H1 (cell line): ENCODE results near the gene CES4A.

Source experiments
- CBX5 ChIP-seq: fragments of 300-800, 300-1000 bp; sonication (generic); IDR thresholded peaks from 2 replicates; pipeline ENCODE4 v1.7.1; 2016; ENCODE audit warnings: antibody characterized with exemption, low read length, low read depth
- CTCF ChIP-seq, 3 experiments: IDR thresholded peaks; 1 replicate in 2 of 3; 2 replicates in 1 of 3; pipeline versions ENCODE4 v1.5.1 to v1.6.1; 2011; ENCODE audit warnings: low read length in 3 of 3, mild to moderate bottlenecking in 3 of 3, inconsistent platforms in 2 of 3, low read depth in 1 of 3, moderate library complexity in 1 of 3; ENCODE audit not compliant: insufficient read depth in 1 of 3; ENCODE audit errors: control extremely low read depth in 1 of 3
- EZH2 ChIP-seq: fragments of 200-600 bp; sonication (generic); IDR thresholded peaks from 2 replicates; pipeline ENCODE4 v1.7.1; 2012; ENCODE audit warnings: low read depth, mild to moderate bottlenecking, moderate library complexity, low read length, inconsistent platforms; ENCODE audit not compliant: severe bottlenecking
- MAX ChIP-seq: IDR thresholded peaks from 2 replicates; pipeline ENCODE4 v1.6.1; 2012; ENCODE audit warnings: inconsistent platforms
- NRF1 ChIP-seq: IDR thresholded peaks from 2 replicates; pipeline ENCODE4 v1.6.1; 2011; ENCODE audit warnings: mild to moderate bottlenecking, low read depth, low read length, improper control_type of control experiment
- POU5F1 ChIP-seq: IDR thresholded peaks from 2 replicates; pipeline ENCODE4 v1.6.1; 2011; ENCODE audit warnings: low read depth, mild to moderate bottlenecking, low read length, moderate library complexity
- RBBP5 ChIP-seq: IDR thresholded peaks from 2 replicates; pipeline ENCODE4 v1.7.1; 2012; ENCODE audit warnings: low read depth, mild to moderate bottlenecking, inconsistent platforms, low read length, moderate library complexity, borderline replicate concordance
- RNF2 ChIP-seq: fragments of 200-900, 300-1000 bp; sonication (generic); IDR thresholded peaks from 2 replicates; pipeline ENCODE4 v1.7.1; 2016; ENCODE audit warnings: borderline replicate concordance, low read depth, mild to moderate bottlenecking, antibody characterized with exemption, low read length; ENCODE audit not compliant: poor library complexity, severe bottlenecking; ENCODE audit errors: missing control alignments
- TAF1 ChIP-seq: IDR thresholded peaks from 2 replicates; pipeline ENCODE4 v1.6.1; 2011; ENCODE audit warnings: mild to moderate bottlenecking, low read depth, low read length
- TAF7 ChIP-seq: optimal IDR thresholded peaks from 2 replicates; pipeline ENCODE3; 2011; ENCODE audit warnings: low read depth, mild to moderate bottlenecking, inconsistent platforms, low read length, moderate library complexity, borderline replicate concordance
- YY1 ChIP-seq: IDR thresholded peaks from 2 replicates; pipeline ENCODE4 v1.6.1; 2011; ENCODE audit warnings: low read depth, mild to moderate bottlenecking, low read length

GRCh38 chr16:66976746-66977145 is 11.6 kb upstream of the CES4A start:
- TF ChIP-seq NRF1, result no peak
- no peak for TF ChIP-seq RBBP5
- TF ChIP-seq YY1, result no peak
- no peak for TF ChIP-seq TAF1
- TF ChIP-seq CTCF (IDR thresholded peaks at IDR 0.05; ENCODE audit: control extremely low read depth in 1 of 3, insufficient read depth in 1 of 3, low read depth in 1 of 3, low read length in 3 of 3), result no peak
- TF ChIP-seq CBX5, result no peak
- TF ChIP-seq MAX, result no peak
- TF ChIP-seq TAF7, result no peak
- no peak for TF ChIP-seq RNF2
- TF ChIP-seq EZH2, result no peak
- TF ChIP-seq POU5F1, result no peak
